Hepatocyte (in vitro differentiated cells): ENCODE data around the gene FOXO1. TPM values are rescaled to one million over a fixed set of nuclear protein-coding genes. Genes with fewer than 3 reads are reported as not detected.

Experiments used
- DNase-seq: peaks from one replicate; pipeline ENCODE4 v3.0.0-alpha.2; 2016; ENCODE audit warnings: low spot score
- H2AFZ ChIP-seq: fragments of 200-600 bp; sonication (generic); 2 replicates; pipeline ENCODE4 v1.6.0; 2016; ENCODE audit warnings: antibody characterized with exemption, mild to moderate bottlenecking
- H3K27ac ChIP-seq: fragments of 200-600 bp; sonication (generic); 2 replicates; pipeline ENCODE4 v1.5.1; 2016; ENCODE audit warnings: mild to moderate bottlenecking
- H3K27me3 ChIP-seq: fragments of 200-600 bp; sonication (generic); 2 replicates; pipeline ENCODE4 v1.6.1; 2016
- H3K36me3 ChIP-seq: fragments of 200-600 bp; sonication (generic); replicated peaks from 2 replicates; pipeline ENCODE4 v1.5.1; 2016; ENCODE audit warnings: low read depth; ENCODE audit not compliant: insufficient read depth
- H3K4me1 ChIP-seq: fragments of 200-600 bp; sonication (generic); 2 replicates; pipeline ENCODE4 v1.5.1; 2016; ENCODE audit warnings: mild to moderate bottlenecking, moderate library complexity; ENCODE audit not compliant: insufficient read depth
- H3K4me2 ChIP-seq: fragments of 200-600 bp; sonication (generic); 2 replicates; pipeline ENCODE4 v1.6.0; 2016
- H3K4me3 ChIP-seq: fragments of 200-600 bp; sonication (generic); 2 replicates; pipeline ENCODE4 v1.5.1; 2016; ENCODE audit warnings: mild to moderate bottlenecking
- H3K79me2 ChIP-seq: fragments of 200-600 bp; sonication (generic); 2 replicates; pipeline ENCODE4 v1.6.0; 2017; ENCODE audit warnings: mild to moderate bottlenecking
- H3K9me2 ChIP-seq: fragments of 200-600 bp; sonication (generic); replicated peaks from 2 replicates; pipeline ENCODE4 v1.6.0; 2017; ENCODE audit warnings: mild to moderate bottlenecking; ENCODE audit not compliant: insufficient read depth
- H3K9me3 ChIP-seq: fragments of 200-600 bp; sonication (generic); 2 replicates; pipeline ENCODE4 v1.5.1; 2016; ENCODE audit warnings: low read depth, mild to moderate bottlenecking
- H4K20me1 ChIP-seq: fragments of 200-600 bp; sonication (generic); 2 replicates; pipeline ENCODE4 v1.6.0; 2016; ENCODE audit warnings: mild to moderate bottlenecking; ENCODE audit not compliant: insufficient read depth, poor library complexity, severe bottlenecking
- EZH2 ChIP-seq: fragments of 200-600 bp; sonication (generic); IDR thresholded peaks from 2 replicates; pipeline ENCODE4 v1.6.1; 2016; ENCODE audit warnings: antibody characterized with exemption, mild to moderate bottlenecking, borderline replicate concordance
- EZH2phosphoT487 ChIP-seq: fragments of 200-600 bp; sonication (generic); IDR thresholded peaks from one replicate; pipeline ENCODE4 v1.6.1; 2018; ENCODE audit warnings: antibody characterized with exemption, mild to moderate bottlenecking, low read depth, moderate library complexity; ENCODE audit not compliant: unreplicated experiment, severe bottlenecking
- WGBS: methylation state at CpG from one replicate; pipeline ENCODE4 v1.1.6; 2016; ENCODE audit warnings: low lambda C conversion rate; ENCODE audit errors: missing lambda C conversion rate; 5-methylcytosine and 5-hydroxymethylcytosine counted together
- polyA plus RNA-seq: library from polyadenylated mRNA; unstranded; fragments of >200 nt; fragmentation: Nextera tagmentation; extraction: Ambion mirVana; gene quantifications from 2 replicates; pipeline ENCODE4 v1.2.1, GENCODE V29; 2016
- total RNA-seq: library from RNA; depleted of rRNA; stranded (reverse); fragments of >200 nt; gene quantifications from 2 replicates; pipeline ENCODE4 v1.2.3, GENCODE V29; 2014
- TF ChIP-seq, protein P1 (sequence below): fragments of 200-600 bp; sonication (generic); IDR thresholded peaks from 2 replicates; pipeline ENCODE4 v1.5.1; 2016; ENCODE audit warnings: antibody characterized with exemption, mild to moderate bottlenecking; ENCODE audit not compliant: poor library complexity

Gene FOXO1
- total and polyA plus RNA-seq, 2 experiments from 2014 or later, result 30.3 to 35.2 TPM

DNA sequence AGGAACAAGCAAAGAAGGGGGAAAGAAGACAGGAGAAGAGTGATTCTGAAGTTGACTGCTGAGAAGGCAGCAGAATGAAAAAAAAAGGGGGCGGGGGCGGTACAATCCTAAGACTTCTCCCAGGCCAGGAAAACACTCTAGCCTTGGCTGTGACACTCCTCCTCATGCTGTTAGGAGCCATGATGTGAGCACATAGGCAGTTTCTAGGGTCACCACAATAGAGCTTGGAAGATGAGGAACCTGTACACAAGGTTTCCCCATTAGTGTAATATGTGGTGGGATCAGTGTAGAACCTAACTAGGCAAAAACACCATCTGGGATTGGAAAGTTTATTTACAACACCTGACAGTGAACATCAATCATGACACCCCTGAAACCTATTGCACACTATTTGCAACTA is 86.9 kb downstream of the FOXO1 start:
- no peaks in the 10 kb centered on the region for H3K4me1 ChIP-seq
- H3K9me2 ChIP-seq, result no peaks in the 10 kb centered on the region
- DNase-seq, result no peak

DNA sequence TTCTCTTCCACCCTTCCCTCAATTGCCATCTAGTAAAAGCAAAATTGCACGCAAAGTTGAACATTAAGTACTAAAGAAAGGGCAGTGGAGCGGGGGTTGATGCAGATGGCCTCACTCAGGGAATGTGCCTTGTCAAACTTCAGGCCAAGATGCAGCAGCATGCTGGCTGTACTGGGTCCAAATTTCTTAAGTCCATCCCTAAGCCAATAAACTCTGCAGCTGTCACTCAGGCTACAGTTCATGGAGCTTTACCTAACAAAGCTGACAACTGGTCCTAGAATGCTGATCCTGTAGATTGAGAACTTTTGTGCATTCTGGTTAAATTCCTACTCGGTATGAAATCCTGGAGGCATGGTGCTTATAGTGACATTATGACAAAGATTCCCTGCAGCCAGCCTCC is 88.4 kb downstream of the FOXO1 start:
- Histone ChIP-seq H4K20me1 (peaks cover 27% of the 10 kb centered on the region), H3K79me2 (peaks cover 92% of the 10 kb centered on the region)

More for the DNA sequence above, 86.9 kb downstream of the FOXO1 start:
- TF ChIP-seq EZH2phosphoT487 (no peak), EZH2 (no peak)
- TF ChIP-seq, protein P1, sequence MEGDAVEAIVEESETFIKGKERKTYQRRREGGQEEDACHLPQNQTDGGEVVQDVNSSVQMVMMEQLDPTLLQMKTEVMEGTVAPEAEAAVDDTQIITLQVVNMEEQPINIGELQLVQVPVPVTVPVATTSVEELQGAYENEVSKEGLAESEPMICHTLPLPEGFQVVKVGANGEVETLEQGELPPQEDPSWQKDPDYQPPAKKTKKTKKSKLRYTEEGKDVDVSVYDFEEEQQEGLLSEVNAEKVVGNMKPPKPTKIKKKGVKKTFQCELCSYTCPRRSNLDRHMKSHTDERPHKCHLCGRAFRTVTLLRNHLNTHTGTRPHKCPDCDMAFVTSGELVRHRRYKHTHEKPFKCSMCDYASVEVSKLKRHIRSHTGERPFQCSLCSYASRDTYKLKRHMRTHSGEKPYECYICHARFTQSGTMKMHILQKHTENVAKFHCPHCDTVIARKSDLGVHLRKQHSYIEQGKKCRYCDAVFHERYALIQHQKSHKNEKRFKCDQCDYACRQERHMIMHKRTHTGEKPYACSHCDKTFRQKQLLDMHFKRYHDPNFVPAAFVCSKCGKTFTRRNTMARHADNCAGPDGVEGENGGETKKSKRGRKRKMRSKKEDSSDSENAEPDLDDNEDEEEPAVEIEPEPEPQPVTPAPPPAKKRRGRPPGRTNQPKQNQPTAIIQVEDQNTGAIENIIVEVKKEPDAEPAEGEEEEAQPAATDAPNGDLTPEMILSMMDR, result no peak
- peaks cover 88% of the 10 kb centered on the region for H3K79me2 ChIP-seq
- no peak overlapping the region for H3K27ac ChIP-seq
- H4K20me1 ChIP-seq, result peaks cover 27% of the 10 kb centered on the region
- H3K4me3 ChIP-seq, result no peak overlapping the region
- no peaks in the 10 kb centered on the region for H3K27me3 ChIP-seq
- no peaks in the 10 kb centered on the region for H3K36me3 ChIP-seq
- WGBS, result 95% methylated on average over 2 of the region's 2 CpGs
- H2AFZ ChIP-seq, result no peak overlapping the region
- H3K9me3 ChIP-seq, result no peaks in the 10 kb centered on the region
- H3K4me2 ChIP-seq, result no peak overlapping the region

DNA sequence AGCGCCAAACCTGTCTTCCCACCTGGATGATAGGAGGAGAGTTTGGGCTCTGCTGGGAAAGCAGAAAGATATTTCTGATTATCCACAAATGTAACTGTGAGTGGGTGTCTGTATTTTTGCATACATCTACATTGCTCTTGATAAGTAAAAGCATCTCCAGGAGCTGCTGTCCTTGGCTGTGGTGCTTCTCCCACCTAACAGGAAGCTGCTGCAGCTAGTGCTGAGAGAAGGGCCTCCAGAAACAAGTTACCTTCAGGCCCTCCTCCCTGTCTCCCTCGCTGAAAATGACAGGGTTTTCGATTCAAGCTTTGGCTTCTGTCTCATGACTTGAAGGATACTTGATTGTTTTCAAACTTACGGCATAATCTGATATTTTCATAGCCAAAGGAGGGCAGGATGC is 90.1 kb downstream of the FOXO1 start:
- no peak for TF ChIP-seq EZH2phosphoT487
- TF ChIP-seq EZH2, result no peak
- TF ChIP-seq, protein P1, result no peak
- no peak overlapping the region for H3K4me2 ChIP-seq
- no peak overlapping the region for H3K27ac ChIP-seq
- H2AFZ ChIP-seq, result no peak overlapping the region
- no peaks in the 10 kb centered on the region for H3K36me3 ChIP-seq
- no peaks in the 10 kb centered on the region for H3K9me2 ChIP-seq
- WGBS, result 88% methylated on average over 4 of the region's 4 CpGs
- peaks cover 93% of the 10 kb centered on the region for H3K79me2 ChIP-seq
- H3K9me3 ChIP-seq, result no peaks in the 10 kb centered on the region
- no peaks in the 10 kb centered on the region for H3K4me1 ChIP-seq
- H4K20me1 ChIP-seq, result peaks cover 27% of the 10 kb centered on the region
- H3K4me3 ChIP-seq, result no peak overlapping the region
- DNase-seq, result no peak
- H3K27me3 ChIP-seq, result no peaks in the 10 kb centered on the region

More for the DNA sequence above, 88.4 kb downstream of the FOXO1 start:
- Histone ChIP-seq H3K36me3 (no peaks in the 10 kb centered on the region), H3K27ac (no peak overlapping the region), H3K4me3 (no peak overlapping the region), H3K9me2 (no peaks in the 10 kb centered on the region), H3K4me1 (no peaks in the 10 kb centered on the region), H3K9me3 (no peaks in the 10 kb centered on the region), H3K4me2 (no peak overlapping the region), H2AFZ (no peak overlapping the region), H3K27me3 (no peaks in the 10 kb centered on the region)
- DNase-seq, result no peak
- 90% methylated on average over 3 of the region's 3 CpGs for WGBS
- no peak for TF ChIP-seq EZH2phosphoT487
- no peak for TF ChIP-seq EZH2
- TF ChIP-seq, protein P1, result no peak

DNA sequence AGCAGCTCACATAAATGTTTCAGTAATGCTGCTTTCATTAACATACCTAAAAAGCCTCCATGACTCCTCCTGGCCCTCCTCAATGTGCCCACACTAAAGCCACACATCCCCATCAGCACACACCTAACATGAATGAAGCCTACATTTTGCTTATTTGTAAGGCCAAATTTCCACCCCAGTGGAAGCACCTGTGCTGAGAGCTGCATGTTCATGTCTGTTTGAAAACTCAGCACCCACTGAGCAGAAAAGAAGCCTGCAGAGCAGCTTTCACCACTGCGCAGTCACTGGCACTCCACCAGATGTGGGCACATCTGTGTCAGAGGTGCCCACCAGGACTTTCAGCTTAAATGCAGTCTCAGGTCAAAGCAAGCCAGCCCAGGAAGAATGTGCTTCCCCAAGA is 93.5 kb downstream of the FOXO1 start:
- H3K79me2 ChIP-seq, result peaks cover 79% of the 10 kb centered on the region
- no peaks in the 10 kb centered on the region for H3K36me3 ChIP-seq
- no peaks in the 10 kb centered on the region for H3K27me3 ChIP-seq
- peaks cover 12% of the 10 kb centered on the region for H3K4me1 ChIP-seq
- no peak for TF ChIP-seq EZH2phosphoT487
- no peak for TF ChIP-seq EZH2
- TF ChIP-seq, protein P1, result no peak
- H3K27ac ChIP-seq, result no peak overlapping the region
- no peak for DNase-seq
- 100% methylated on average over 1 of the region's 1 CpG for WGBS
- H2AFZ ChIP-seq, result no peak overlapping the region
- H3K4me2 ChIP-seq, result no peak overlapping the region
- H4K20me1 ChIP-seq, result peaks cover 15% of the 10 kb centered on the region
- no peak overlapping the region for H3K4me3 ChIP-seq
- no peaks in the 10 kb centered on the region for H3K9me3 ChIP-seq
- H3K9me2 ChIP-seq, result no peaks in the 10 kb centered on the region
